ENCODE measurements around the gene VSIG10. TPM values are rescaled to one million over a fixed set of nuclear protein-coding genes. Genes with fewer than 3 reads are reported as not detected.
A peak's percentile ranks its signal among the peaks of the same experiment; 100 is the strongest.

Gene VSIG10
- total RNA-seq, 2 experiments from 2014 or later: 7.6 to 8.5 TPM

DNA sequence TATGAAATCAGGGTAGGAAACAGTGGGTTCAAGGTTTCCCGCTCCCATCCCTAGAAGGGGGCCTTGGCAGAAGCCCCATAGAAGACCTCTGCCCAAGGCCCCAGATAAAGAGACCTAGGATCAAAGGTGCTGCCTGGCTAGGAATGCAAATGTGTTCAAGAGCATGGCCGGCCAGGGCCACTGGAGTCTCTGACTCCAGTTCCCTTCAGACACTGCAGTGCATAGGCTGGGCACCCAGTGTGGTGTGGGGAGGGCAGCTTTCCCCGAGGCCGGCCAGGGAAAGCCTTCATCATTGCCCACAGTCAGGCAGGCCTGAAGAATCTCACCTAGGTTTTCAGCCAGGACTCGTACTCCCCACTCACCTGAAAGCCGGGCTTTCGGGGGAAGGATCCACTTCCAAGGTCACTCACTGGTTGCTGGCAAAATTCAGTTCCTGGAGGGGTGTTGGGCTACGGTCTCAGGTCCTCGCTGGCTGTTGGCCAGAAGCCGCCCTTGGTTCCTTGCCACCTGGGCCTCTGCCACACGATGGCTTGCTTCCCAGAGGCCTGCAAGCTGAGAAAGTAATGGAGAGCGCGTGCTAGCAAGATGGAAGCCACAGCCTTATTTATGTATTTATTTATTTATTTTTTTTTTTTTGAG lies 22.4 kb upstream of the VSIG10 start:
- H3K27me3 Mint-ChIP-seq: no peaks in the 10 kb centered on the region
- DNase-seq (no peak), ATAC-seq (ENCODE audit: low read depth) (no peak)
- H3K4me3 Mint-ChIP-seq: no peak overlapping the region
- H3K9me3 Mint-ChIP-seq: no peaks in the 10 kb centered on the region
- H3K4me1 Mint-ChIP-seq: peaks cover 1% of the 10 kb centered on the region
- no peaks in the 10 kb centered on the region for H3K36me3 Mint-ChIP-seq
- POLR2A ChIA-PET: no interaction called here
- no peak overlapping the region for H3K27ac Mint-ChIP-seq

GRCh38 chr12:118125743-118126118 lies 21.9 kb upstream of the VSIG10 start:
- ATAC-seq (ENCODE audit: low read depth) (no peak), DNase-seq (no peak)
- Mint-ChIP-seq H3K4me1 (peaks cover 2% of the 10 kb centered on the region), H3K27me3 (no peaks in the 10 kb centered on the region), H3K9me3 (no peaks in the 10 kb centered on the region), H3K36me3 (no peaks in the 10 kb centered on the region), H3K4me3 (no peak overlapping the region), H3K27ac (no peak overlapping the region)
- POLR2A ChIA-PET: no interaction called here

- Mint-ChIP-seq H3K4me3 (no peak overlapping the region), H3K36me3 (no peaks in the 10 kb centered on the region), H3K27me3 (no peaks in the 10 kb centered on the region), H3K4me1 (peaks cover 7% of the 10 kb centered on the region), H3K9me3 (no peaks in the 10 kb centered on the region), H3K27ac (no peak overlapping the region)
- DNase-seq (no peak), ATAC-seq (ENCODE audit: low read depth) (no peak)
- POLR2A ChIA-PET: interaction anchor here (0.5 kb wide), 1 partner anchor 38 kb away, joined by 4 read pairs; no protein-coding TSS in a partner anchor
Measured at GRCh38 chr12:118124333-118124874, 20.6 kb upstream of the VSIG10 start.

GRCh38 chr12:118122264-118122663 lies 18.5 kb upstream of the VSIG10 start:
- Mint-ChIP-seq H3K27ac (no peak overlapping the region), H3K27me3 (no peaks in the 10 kb centered on the region), H3K36me3 (no peaks in the 10 kb centered on the region), H3K4me3 (no peak overlapping the region), H3K9me3 (no peaks in the 10 kb centered on the region), H3K4me1 (peaks cover 7% of the 10 kb centered on the region)
- no peak for DNase-seq
- no peak for ATAC-seq (ENCODE audit: low read depth)
- POLR2A ChIA-PET: interaction anchor here (1.0 kb wide), 1 partner anchor 13 kb away, joined by 3 read pairs; the partner anchor contains the start of gene PEBP1

DNA sequence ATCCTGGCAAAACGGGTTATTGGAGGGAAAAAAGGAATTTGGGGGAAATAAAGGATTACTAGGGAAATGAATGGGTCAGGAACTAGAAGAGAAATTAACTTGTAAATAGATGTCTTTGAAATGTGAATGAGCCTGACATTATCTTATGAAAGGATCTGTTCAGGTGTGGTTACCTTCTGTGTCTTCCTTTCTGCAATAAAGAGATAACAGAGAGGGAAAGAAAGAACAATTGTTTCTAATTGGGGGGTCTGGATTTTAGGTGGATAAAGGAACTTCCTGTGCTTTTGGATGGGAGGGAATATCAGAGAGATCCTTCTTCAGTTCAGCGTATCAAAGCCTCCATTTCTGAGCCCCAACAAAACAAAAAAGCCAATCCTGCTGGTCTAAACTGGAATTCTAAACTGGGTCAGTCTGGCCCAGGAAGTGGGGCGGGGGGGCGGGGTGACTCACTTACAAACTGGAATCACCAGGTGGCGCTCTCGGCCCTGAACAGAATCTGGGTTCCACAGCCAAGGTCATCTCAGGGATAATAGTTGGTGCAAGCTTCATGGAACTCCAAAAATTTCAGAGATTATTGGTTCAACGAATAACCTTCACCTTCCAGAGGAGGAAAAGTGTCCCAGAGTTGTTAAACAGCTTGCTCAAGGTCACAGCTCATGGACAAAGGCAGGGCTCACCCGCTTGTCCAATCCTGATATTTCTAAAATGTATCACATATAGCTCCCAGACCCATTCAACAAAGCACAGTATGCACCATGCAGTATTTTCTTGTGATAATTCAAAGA lies 17.0 kb upstream of the VSIG10 start:
- Mint-ChIP-seq H3K36me3 (no peaks in the 10 kb centered on the region), H3K9me3 (no peaks in the 10 kb centered on the region), H3K27me3 (no peaks in the 10 kb centered on the region), H3K4me1 (peaks cover 7% of the 10 kb centered on the region), H3K27ac (peak overlapping the region; percentile 54), H3K4me3 (no peak overlapping the region)
- ATAC-seq (ENCODE audit: low read depth) (peak; percentile 67), DNase-seq (peak; percentile 62)
- POLR2A ChIA-PET: interaction anchor here (1.5 kb wide), 1 partner anchor 255 kb away, joined by 7 read pairs; the partner anchor contains the start of gene SUDS3

DNA sequence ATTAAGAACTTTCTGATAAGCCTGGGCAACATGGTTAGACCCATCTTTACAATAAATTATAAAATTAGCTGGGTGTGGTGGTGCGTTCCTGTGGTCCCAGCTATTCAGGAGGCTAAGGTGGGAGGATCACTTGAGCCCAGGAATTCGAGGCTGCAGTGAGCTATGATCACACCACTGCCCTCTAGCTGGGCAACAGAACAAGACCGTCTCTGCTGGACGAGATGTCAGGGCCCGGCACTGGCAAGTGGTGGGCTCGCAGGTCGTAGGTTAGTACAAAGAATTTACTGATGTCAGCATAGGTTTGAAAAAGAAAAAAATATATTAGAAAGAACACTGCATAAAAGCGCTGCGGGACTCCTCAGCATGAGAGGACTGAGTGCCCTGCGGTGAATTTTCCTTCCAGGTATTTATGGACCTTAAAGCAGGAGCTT lies 15.7 kb upstream of the VSIG10 start:
- no peak overlapping the region for H3K4me3 Mint-ChIP-seq
- H3K9me3 Mint-ChIP-seq: no peaks in the 10 kb centered on the region
- no peak for ATAC-seq (ENCODE audit: low read depth)
- H3K27me3 Mint-ChIP-seq: no peaks in the 10 kb centered on the region
- H3K27ac Mint-ChIP-seq: no peak overlapping the region
- peaks cover 7% of the 10 kb centered on the region for H3K4me1 Mint-ChIP-seq
- POLR2A ChIA-PET: interaction anchor here (1.2 kb wide), 1 partner anchor 258 kb away, joined by 4 read pairs; no protein-coding TSS in a partner anchor
- H3K36me3 Mint-ChIP-seq: no peaks in the 10 kb centered on the region
- no peak for DNase-seq

DNA sequence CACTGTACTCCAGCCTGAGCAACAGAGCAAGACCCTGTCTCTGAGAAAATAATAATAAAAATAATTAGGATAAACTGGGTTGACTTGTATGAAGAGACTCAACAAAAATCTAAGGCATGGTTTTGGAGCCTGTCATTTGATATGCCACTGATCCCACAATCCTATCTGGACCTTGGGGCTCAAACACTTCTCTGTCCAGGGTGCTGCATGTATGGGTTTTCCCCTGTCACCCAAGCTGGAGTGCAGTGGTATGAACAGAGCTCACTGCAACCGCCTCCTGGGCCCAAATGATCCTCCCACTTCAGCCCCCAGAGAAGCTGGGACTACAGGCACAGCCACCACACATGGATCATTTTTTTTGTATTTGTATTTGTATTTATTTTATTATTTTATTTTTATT lies 5.3 kb upstream of the VSIG10 start:
- Mint-ChIP-seq H3K9me3 (no peaks in the 10 kb centered on the region), H3K36me3 (no peaks in the 10 kb centered on the region), H3K4me1 (peaks cover 6% of the 10 kb centered on the region), H3K27me3 (peaks cover 6% of the 10 kb centered on the region), H3K27ac (no peak overlapping the region), H3K4me3 (no peak overlapping the region)
- ATAC-seq (ENCODE audit: low read depth) (no peak), DNase-seq (no peak)
- POLR2A ChIA-PET: no interaction called here

GRCh38 chr12:118107694-118108093 lies 3.9 kb upstream of the VSIG10 start:
- Mint-ChIP-seq H3K36me3 (no peaks in the 10 kb centered on the region), H3K4me3 (no peak overlapping the region), H3K9me3 (no peaks in the 10 kb centered on the region), H3K27ac (no peak overlapping the region), H3K4me1 (peaks cover 9% of the 10 kb centered on the region), H3K27me3 (peaks cover 9% of the 10 kb centered on the region)
- DNase-seq (no peak), ATAC-seq (ENCODE audit: low read depth) (no peak)
- POLR2A ChIA-PET: no interaction called here

DNA sequence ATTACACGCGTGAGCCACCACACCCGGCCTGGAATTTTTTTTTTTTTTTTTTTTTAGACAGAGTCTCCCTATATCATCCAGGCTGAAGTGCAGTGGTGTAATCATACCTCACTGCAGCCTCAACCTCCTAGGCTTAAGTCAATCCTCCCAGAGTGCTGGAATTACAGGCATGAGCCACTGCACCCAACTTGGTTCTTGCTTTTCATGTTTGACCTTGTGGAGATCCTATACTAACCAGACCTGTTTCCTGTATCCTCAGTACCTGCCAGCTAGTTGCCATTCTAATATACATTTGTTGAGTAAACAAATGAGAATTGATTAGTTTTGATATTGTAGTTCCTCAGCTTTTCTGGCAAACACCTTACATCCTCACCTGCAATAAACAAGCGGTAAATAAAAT lies 3.2 kb upstream of the VSIG10 start:
- no peak for ATAC-seq (ENCODE audit: low read depth)

DNA sequence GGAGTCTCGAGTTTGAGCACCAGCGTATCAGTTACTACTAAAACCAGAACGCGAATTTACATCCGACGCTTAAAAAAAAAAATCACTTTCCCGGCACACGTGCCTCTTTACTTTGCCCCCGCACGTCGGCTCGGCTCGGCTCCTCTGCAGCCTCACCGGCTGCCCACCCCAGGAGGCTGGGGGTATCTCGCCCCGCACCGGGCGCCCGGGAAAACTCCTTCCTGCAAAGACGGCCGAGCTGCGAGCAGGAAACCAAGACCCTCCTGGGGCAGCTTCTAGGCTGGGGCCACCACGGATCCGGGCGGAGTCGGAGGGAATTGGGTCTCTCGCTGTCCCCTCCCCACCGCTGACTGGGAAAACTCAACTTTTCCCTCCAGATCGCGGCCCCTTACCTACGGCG lies 610 bp downstream of the VSIG10 start:
- POLR2A ChIA-PET: no interaction called here
- H3K27me3 Mint-ChIP-seq: peaks cover 25% of the 10 kb centered on the region
- peak; percentile 10 for ATAC-seq (ENCODE audit: low read depth)
- H3K27ac Mint-ChIP-seq: no peak overlapping the region
- no peak for DNase-seq
- no peaks in the 10 kb centered on the region for H3K36me3 Mint-ChIP-seq
- H3K9me3 Mint-ChIP-seq: no peaks in the 10 kb centered on the region
- H3K4me1 Mint-ChIP-seq: peaks cover 9% of the 10 kb centered on the region
- peak overlapping the region; percentile 86 for H3K4me3 Mint-ChIP-seq

More for the DNA sequence above, 3.2 kb upstream of the VSIG10 start:
- peaks cover 9% of the 10 kb centered on the region for H3K4me1 Mint-ChIP-seq
- POLR2A ChIA-PET: no interaction called here
- H3K27ac Mint-ChIP-seq: no peak overlapping the region
- no peaks in the 10 kb centered on the region for H3K36me3 Mint-ChIP-seq
- no peaks in the 10 kb centered on the region for H3K9me3 Mint-ChIP-seq
- H3K4me3 Mint-ChIP-seq: no peak overlapping the region
- no peak for DNase-seq
- peaks cover 16% of the 10 kb centered on the region for H3K27me3 Mint-ChIP-seq

- POLR2A ChIA-PET: interaction anchor here (0.6 kb wide), 2 partner anchors 8 to 38 kb away, joined by 5 to 7 read pairs; no protein-coding TSS in a partner anchor
- H3K27me3 Mint-ChIP-seq: peaks cover 25% of the 10 kb centered on the region
- no peak for ATAC-seq (ENCODE audit: low read depth)
- H3K4me1 Mint-ChIP-seq: peaks cover 9% of the 10 kb centered on the region
- H3K4me3 Mint-ChIP-seq: peak overlapping the region; percentile 86
- H3K27ac Mint-ChIP-seq: no peak overlapping the region
- no peaks in the 10 kb centered on the region for H3K36me3 Mint-ChIP-seq
- H3K9me3 Mint-ChIP-seq: no peaks in the 10 kb centered on the region
- DNase-seq: no peak
Measured at GRCh38 chr12:118102609-118103008, 1.2 kb downstream of the VSIG10 start.

DNA sequence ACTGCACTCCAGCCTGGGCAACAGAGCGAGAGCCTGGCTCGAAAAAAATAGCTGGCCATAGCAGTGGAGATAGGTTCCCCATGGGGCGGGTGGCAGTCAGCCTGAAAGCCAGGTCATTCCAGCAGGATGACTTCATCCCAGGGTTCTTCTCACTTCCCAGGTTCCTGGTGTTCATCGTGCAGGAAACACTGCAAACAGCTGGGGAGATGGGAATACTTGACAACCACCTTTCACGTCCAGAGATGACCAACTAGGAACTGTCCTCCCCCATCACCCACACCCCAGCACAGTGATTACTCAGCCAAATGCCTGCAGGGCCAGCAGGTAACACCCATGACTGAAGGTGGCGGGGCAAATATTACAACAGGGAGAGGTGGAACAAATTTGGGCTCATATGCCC lies 1.7 kb downstream of the VSIG10 start:
- POLR2A ChIA-PET: interaction anchor here (0.6 to 0.9 kb wide), 2 partner anchors 38 to 39 kb away, joined by 3 to 7 read pairs; no protein-coding TSS in a partner anchor
- DNase-seq: no peak
- H3K4me1 Mint-ChIP-seq: peaks cover 9% of the 10 kb centered on the region
- H3K27me3 Mint-ChIP-seq: peaks cover 25% of the 10 kb centered on the region
- no peak for ATAC-seq (ENCODE audit: low read depth)
- H3K9me3 Mint-ChIP-seq: no peaks in the 10 kb centered on the region
- no peak overlapping the region for H3K4me3 Mint-ChIP-seq
- no peak overlapping the region for H3K27ac Mint-ChIP-seq
- no peaks in the 10 kb centered on the region for H3K36me3 Mint-ChIP-seq

GRCh38 chr12:118101051-118101450 lies 2.8 kb downstream of the VSIG10 start:
- Mint-ChIP-seq H3K27ac (no peak overlapping the region), H3K4me3 (no peak overlapping the region)
- POLR2A ChIA-PET: no interaction called here

More at GRCh38 chr12:118101051-118101450, 2.8 kb downstream of the VSIG10 start:
- no peaks in the 10 kb centered on the region for H3K9me3 Mint-ChIP-seq
- H3K36me3 Mint-ChIP-seq: no peaks in the 10 kb centered on the region
- DNase-seq: no peak
- H3K27me3 Mint-ChIP-seq: peaks cover 21% of the 10 kb centered on the region
- H3K4me1 Mint-ChIP-seq: peaks cover 7% of the 10 kb centered on the region
- no peak for ATAC-seq (ENCODE audit: low read depth)

Measured in activated naive CD8-positive, alpha-beta T cell treated with anti-CD3 and anti-CD28 coated beads, Interleukin-2, amount 10 ng/mL, durations not matched to agents 7 days and 5 days (primary cell).